A673 (cell line): Measurements from ENCODE around the gene HPX. TPM values are rescaled to one million over a fixed set of nuclear protein-coding genes. Genes with fewer than 3 reads are reported as not detected.

Source experiments
- BruUV-seq: library from RNA; stranded (reverse); fragments of 400-500 nt; replicated peaks from 2 replicates; lab custom pipeline; 2021; lab: Mats Ljungman, UMichigan
- CTCF ChIA-PET: fragments of 300-600 bp; sonication (Branson Sonifier 250); formaldehyde crosslinking; loops from one replicate; lab custom pipeline; 2022; ENCODE audit warnings: antibody characterized with exemption; lab: Charles Lee
- POLR2A ChIA-PET: fragments of 300-600 bp; sonication (Branson Sonifier 250); formaldehyde crosslinking; loops from one replicate; lab custom pipeline; 2022; ENCODE audit warnings: antibody characterized with exemption; ENCODE audit not compliant: low non-redundant PET; lab: Charles Lee
- DNase-seq: peaks from one replicate; pipeline ENCODE4 v3.0.0-alpha.2; 2015; ENCODE audit warnings: low spot score
- H3K27ac ChIP-seq: fragments of 200-600 bp; sonication (generic); 2 replicates; pipeline ENCODE4 v1.5.1; 2016; ENCODE audit warnings: mixed run types, low read depth, mild to moderate bottlenecking, mixed read lengths, antibody characterized with exemption, low read length; ENCODE audit not compliant: poor library complexity, severe bottlenecking
- H3K27me3 ChIP-seq: fragments of 200-600 bp; sonication (generic); replicated peaks from 2 replicates; pipeline ENCODE4 v1.6.1; 2017; ENCODE audit warnings: mixed run types, low read depth, mild to moderate bottlenecking, mixed read lengths, antibody characterized with exemption, low read length; ENCODE audit not compliant: insufficient read depth, poor library complexity
- H3K36me3 ChIP-seq: fragments of 200-600 bp; sonication (generic); 2 replicates; pipeline ENCODE4 v1.6.1; 2016; ENCODE audit warnings: mixed run types, mild to moderate bottlenecking, mixed read lengths, antibody characterized with exemption, low read length; ENCODE audit not compliant: insufficient read depth, poor library complexity, severe bottlenecking
- H3K4me1 ChIP-seq: fragments of 200-600 bp; sonication (generic); 2 replicates; pipeline ENCODE4 v1.6.1; 2017; ENCODE audit warnings: mixed run types, mild to moderate bottlenecking, mixed read lengths, antibody characterized with exemption, low read length; ENCODE audit not compliant: insufficient read depth, poor library complexity, severe bottlenecking
- H3K4me3 ChIP-seq: fragments of 200-600 bp; sonication (generic); 2 replicates; pipeline ENCODE4 v1.5.1; 2016; ENCODE audit warnings: low read depth, mixed run types, mild to moderate bottlenecking, mixed read lengths, low read length; ENCODE audit not compliant: poor library complexity, severe bottlenecking
- H3K9me3 ChIP-seq: fragments of 200-600 bp; sonication (generic); 2 replicates; pipeline ENCODE4 v1.6.1; 2016; ENCODE audit warnings: mixed run types, low read depth, mild to moderate bottlenecking, mixed read lengths, antibody characterized with exemption, low read length; ENCODE audit not compliant: poor library complexity, severe bottlenecking
- EZH2 ChIP-seq: fragments of 200-600 bp; sonication (generic); IDR thresholded peaks from 2 replicates; pipeline ENCODE4 v1.6.1; 2017; ENCODE audit warnings: borderline replicate concordance, low read depth, mild to moderate bottlenecking, mixed read lengths, antibody characterized with exemption, low read length; ENCODE audit not compliant: poor library complexity, severe bottlenecking
- intact Hi-C: fragments of 100-400 bp; cut with micrococcal nuclease; formaldehyde crosslinking; loops from one replicate; pipeline ENCODE4 v1.10.0; 2022; ENCODE audit not compliant: unreplicated experiment
- total RNA-seq: library from RNA; stranded (reverse); gene quantifications from 2 replicates; pipeline ENCODE4 v1.2.3, GENCODE V29; 2021
- TF ChIP-seq, protein P1 (sequence below): fragments of 300-800, 200-600 bp; sonication (generic); conservative IDR thresholded peaks from 2 replicates; pipeline ENCODE4 v1.5.1; 2017; ENCODE audit warnings: low read depth, mild to moderate bottlenecking, antibody characterized with exemption, low read length, moderate library complexity, mixed read lengths

Gene HPX
- total RNA-seq, 1 experiment from 2014 or later = 4.5 TPM

DNA sequence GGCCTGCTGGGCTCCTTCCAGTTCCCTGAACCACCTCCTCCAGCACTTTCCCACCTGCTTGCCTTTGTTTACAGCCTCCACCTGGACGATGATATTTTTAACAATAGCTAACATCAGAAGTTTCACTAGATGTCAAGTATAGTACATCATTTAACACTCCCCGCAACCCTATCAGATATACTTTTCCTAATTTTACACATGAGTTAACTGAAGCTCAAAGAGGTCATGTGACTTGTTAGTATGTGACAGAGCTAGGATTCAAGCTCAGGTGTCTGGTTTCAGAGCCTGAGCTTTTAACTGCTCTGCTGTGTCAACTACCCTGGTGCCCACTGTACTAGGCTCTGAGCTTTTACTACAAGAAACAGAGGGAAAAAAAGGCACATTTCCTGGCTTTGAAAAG, 14.3 kb upstream of the HPX start:
- no peak for DNase-seq
- intact Hi-C loops = no loop called here
- no TSS peak for BruUV-seq
- H3K4me1 ChIP-seq = no peaks in the 10 kb centered on the region
- no peaks in the 10 kb centered on the region for H3K27me3 ChIP-seq
- POLR2A ChIA-PET = no interaction called here
- TF ChIP-seq, protein P1, sequence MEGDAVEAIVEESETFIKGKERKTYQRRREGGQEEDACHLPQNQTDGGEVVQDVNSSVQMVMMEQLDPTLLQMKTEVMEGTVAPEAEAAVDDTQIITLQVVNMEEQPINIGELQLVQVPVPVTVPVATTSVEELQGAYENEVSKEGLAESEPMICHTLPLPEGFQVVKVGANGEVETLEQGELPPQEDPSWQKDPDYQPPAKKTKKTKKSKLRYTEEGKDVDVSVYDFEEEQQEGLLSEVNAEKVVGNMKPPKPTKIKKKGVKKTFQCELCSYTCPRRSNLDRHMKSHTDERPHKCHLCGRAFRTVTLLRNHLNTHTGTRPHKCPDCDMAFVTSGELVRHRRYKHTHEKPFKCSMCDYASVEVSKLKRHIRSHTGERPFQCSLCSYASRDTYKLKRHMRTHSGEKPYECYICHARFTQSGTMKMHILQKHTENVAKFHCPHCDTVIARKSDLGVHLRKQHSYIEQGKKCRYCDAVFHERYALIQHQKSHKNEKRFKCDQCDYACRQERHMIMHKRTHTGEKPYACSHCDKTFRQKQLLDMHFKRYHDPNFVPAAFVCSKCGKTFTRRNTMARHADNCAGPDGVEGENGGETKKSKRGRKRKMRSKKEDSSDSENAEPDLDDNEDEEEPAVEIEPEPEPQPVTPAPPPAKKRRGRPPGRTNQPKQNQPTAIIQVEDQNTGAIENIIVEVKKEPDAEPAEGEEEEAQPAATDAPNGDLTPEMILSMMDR = no peak
- no peak for TF ChIP-seq EZH2
- H3K36me3 ChIP-seq = peaks cover 50% of the 10 kb centered on the region
- H3K4me3 ChIP-seq = no peak overlapping the region
- no peak overlapping the region for H3K27ac ChIP-seq
- CTCF ChIA-PET = no interaction called here
- H3K9me3 ChIP-seq = no peaks in the 10 kb centered on the region

DNA sequence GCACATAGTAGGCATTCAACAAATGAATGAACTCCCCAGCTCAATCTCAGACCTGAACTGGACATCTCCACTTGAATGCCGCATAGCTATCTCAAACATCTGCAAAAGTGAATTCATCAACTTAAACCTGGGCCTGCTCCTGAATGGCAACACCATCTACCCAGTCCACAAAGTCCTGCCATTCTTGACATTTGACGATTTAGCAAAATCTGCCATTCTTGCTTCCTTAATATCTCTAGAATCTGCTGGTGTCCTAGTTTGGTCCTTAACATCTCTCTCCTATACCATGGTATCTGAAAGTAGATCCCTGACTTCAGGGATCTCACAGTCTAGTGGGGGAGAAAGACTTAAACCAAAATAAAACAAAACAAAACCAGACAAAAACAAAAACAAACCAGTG, 12.4 kb upstream of the HPX start:
- POLR2A ChIA-PET = no interaction called here
- CTCF ChIA-PET = no interaction called here
- H3K4me3 ChIP-seq = no peak overlapping the region
- DNase-seq = no peak
- H3K4me1 ChIP-seq = no peaks in the 10 kb centered on the region
- intact Hi-C loops = no loop called here
- no peak for TF ChIP-seq EZH2
- TF ChIP-seq, protein P1 = no peak
- H3K27ac ChIP-seq = no peak overlapping the region
- H3K9me3 ChIP-seq = no peaks in the 10 kb centered on the region
- peaks cover 53% of the 10 kb centered on the region for H3K36me3 ChIP-seq
- no peaks in the 10 kb centered on the region for H3K27me3 ChIP-seq
- BruUV-seq = no TSS peak

DNA sequence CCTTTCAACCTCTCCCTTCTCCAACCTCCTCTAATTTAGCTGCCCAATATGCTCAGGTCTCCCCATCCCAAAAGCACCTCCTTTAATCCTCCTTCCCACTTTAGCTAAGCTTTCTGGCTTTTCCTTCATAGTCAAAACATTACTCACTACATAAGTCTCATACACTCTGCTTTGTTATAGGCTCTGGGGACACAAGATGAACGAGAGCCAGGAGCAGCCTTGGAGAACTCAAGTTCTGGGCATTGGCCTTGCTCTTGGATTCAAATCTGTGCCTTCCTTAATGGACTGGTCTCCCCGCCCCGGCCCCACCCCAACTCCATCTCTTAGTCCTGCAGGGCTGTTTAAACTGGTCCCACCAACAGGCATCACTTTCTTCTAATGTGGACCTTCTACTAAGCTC, 11.4 kb upstream of the HPX start:
- TF ChIP-seq, protein P1 = no peak
- no peak for TF ChIP-seq EZH2
- DNase-seq = no peak
- intact Hi-C loops = no loop called here
- no peak overlapping the region for H3K4me3 ChIP-seq
- no peaks in the 10 kb centered on the region for H3K9me3 ChIP-seq
- H3K27ac ChIP-seq = no peak overlapping the region
- ChIA-PET POLR2A (interaction anchor here (0.7 kb wide), 1 partner anchor 73 kb away, joined by 3 read pairs; no protein-coding TSS in a partner anchor), CTCF (interaction anchor here (1.2 kb wide), 1 partner anchor 9 kb away, joined by 4 read pairs; no protein-coding TSS in a partner anchor)
- H3K4me1 ChIP-seq = no peaks in the 10 kb centered on the region
- no peaks in the 10 kb centered on the region for H3K27me3 ChIP-seq
- BruUV-seq = no TSS peak
- H3K36me3 ChIP-seq = peaks cover 49% of the 10 kb centered on the region
